ENCODE measurements around the gene ZC3H10.
A peak's percentile ranks its signal among the peaks of the same experiment; 100 is the strongest.
"Not testable (repeated sequence)": the region's sequence is repeated elsewhere in the genome, so short reads cannot be mapped to it uniquely, and the experiment has no call there.

The ZC3H10 gene, protein sequence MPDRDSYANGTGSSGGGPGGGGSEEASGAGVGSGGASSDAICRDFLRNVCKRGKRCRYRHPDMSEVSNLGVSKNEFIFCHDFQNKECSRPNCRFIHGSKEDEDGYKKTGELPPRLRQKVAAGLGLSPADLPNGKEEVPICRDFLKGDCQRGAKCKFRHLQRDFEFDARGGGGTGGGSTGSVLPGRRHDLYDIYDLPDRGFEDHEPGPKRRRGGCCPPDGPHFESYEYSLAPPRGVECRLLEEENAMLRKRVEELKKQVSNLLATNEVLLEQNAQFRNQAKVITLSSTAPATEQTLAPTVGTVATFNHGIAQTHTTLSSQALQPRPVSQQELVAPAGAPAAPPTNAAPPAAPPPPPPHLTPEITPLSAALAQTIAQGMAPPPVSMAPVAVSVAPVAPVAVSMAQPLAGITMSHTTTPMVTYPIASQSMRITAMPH

DNA sequence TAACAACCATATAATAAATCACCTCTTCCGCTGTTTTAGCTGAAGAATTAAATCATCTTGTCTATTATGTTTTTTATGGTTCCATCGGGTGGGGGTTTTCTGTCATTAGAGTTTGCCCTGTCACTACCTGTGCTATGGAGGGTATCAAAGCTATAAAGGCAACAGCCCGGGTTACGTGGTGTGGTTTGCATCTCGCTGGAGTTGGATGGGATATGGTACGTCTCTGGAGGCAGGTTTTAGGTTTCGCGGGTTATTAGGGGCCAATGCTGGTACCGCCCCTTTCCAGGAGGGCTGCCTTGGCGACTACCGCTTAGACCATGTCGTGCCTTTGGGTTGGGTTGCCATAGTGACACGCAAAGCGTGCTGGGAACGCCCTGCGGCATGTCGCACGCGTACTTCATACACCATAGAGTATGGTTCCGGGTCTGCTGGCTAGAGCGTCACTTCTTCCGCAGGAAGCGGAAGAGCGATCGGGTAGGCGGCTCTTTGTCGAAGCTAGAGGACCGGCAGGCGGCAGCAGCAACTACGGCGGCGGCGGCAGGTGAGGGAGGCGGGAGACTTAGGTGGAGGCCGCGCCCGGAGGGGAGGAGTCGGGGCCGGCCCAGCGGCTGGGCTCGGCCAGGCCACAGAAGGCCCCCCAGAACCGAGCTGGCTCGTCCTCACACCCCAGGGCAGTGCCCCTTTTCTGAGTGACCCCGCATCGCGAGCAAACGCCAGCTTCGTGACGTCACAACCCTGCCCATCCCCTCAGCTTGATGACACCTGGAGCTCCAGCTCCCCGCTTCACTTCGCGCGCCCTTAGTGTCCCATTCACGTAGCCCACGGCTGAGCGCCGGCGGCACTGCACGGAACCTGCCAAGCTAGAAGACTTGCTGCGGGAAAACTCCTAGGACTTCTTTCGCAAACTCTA lies at the start of gene ZC3H10:
Gene ZC3H10, plus strand, starts transcription at position 489 of the 910 bp plus-strand sequence. CDS start 2,297 bp downstream, outside the sequence.
- DNase-seq, result peak; percentile 99

DNA sequence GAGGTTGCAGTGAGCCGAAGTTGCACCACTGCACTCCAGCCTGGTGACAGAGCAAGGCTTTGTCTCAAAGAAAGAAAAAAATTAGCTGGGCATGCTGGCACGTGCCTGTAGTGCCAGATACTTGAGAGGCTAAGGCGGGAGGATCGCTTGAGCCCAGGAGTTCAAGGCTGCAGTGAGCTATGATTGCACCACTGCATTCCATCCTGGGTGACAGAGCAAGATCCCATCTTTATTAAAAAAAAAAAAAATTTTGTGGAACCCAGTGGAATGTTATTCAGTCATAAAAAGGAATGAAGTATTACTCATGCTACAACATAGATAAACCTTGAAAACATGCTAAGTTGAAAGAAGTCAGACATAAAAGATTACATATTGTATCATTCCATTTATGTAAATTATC lies 46.4 kb upstream of the ZC3H10 start:
- DNase-seq, result no peak

DNA sequence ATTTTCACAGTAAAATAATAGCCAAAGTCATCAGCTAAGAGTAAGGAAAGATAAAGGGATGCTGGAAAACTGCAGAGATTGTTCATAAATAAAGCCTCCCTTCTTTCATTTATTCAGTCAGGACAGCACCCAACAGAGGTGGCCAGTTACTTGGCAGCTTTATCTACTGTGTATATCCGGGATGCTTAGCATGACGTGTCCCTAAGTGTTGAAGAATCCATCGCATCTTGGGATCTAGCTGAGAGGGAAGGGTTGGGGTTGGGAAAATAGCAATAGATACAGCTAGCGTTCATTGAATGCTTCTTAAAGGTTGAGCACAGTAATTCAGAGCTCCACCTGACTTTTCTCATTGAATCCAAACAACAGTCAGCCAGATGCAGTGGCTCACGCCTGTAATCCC lies 43.7 kb upstream of the ZC3H10 start:
- DNase-seq, result no peak

DNA sequence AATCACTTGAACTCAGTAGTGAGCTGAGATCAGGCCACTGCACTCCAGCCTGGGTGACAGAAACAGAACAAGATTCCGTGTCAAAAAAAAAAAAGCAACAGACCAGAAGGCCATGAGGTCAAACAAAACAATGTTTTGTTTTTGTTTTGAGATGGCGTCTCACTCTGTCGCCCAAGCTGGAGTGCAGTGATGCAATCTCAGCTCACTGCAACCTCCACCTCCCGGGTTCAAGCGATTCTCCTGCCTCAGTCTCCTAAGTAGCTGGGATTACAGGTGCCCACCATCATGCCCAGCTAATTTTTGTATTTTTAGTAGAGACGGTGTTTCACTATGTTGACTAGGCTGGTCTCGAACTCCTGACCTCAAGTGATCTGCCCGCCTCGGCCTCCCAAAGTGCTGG lies 40.1 kb upstream of the ZC3H10 start:
- DNase-seq, result not testable (repeated sequence)

DNA sequence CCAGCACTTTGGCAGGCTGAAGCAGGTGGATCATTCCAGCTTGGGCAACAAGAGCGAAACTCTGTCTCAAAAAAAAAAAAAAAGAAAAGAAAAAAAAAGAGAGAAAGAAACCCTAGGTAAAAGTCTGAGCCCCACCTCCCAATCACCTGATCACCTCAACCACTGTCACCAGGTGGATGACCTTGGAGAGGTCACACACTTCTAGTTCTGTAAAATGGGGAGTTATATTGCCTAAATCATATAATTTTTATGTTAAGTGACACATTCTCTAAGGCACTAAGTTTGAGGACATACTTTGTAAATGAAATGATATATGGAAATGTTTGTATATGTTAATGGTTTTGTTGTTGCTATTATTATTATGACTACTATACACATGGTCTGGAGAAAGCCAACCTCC lies 39.6 kb upstream of the ZC3H10 start:
- no peak for DNase-seq

DNA sequence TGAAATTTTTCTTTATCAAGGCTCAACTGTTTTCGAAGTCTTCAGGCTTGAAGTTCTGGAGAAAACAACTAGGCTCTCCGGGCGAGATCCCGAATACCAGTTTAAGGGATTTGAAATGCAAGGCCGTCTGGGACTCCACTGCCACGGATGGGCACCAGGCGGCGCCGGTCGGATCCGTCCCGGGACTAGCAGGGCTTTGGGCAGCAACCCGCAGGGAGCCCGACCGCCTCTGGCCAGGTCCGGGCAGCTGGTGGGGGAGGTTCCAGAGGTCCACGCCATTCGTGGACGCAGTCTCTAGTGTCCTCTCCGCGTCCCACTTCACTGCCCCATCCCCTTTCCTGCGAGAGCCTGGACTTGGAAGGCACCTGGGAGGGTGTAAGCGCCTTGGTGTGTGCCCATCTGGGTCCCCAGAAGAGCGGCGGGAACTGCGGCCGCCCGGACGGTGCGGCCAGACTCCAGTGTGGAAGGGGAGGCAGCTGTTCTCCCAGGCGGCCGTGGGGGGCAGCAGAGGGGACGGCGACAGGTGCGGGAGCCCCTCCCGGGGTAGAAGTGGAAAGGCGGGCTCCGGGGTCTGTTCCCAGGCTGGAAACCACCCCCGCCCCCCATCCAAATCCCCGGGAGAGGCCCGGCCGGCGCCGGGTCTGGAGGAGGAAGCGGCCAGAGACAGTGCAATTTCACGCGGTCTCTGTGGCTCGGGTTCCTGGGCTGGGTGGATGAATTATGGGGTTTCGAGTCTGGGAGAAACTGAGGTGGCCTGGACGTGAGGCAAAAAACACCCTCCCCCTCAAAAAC lies 38.9 kb upstream of the ZC3H10 start:
- peak; percentile 70 for DNase-seq

DNA sequence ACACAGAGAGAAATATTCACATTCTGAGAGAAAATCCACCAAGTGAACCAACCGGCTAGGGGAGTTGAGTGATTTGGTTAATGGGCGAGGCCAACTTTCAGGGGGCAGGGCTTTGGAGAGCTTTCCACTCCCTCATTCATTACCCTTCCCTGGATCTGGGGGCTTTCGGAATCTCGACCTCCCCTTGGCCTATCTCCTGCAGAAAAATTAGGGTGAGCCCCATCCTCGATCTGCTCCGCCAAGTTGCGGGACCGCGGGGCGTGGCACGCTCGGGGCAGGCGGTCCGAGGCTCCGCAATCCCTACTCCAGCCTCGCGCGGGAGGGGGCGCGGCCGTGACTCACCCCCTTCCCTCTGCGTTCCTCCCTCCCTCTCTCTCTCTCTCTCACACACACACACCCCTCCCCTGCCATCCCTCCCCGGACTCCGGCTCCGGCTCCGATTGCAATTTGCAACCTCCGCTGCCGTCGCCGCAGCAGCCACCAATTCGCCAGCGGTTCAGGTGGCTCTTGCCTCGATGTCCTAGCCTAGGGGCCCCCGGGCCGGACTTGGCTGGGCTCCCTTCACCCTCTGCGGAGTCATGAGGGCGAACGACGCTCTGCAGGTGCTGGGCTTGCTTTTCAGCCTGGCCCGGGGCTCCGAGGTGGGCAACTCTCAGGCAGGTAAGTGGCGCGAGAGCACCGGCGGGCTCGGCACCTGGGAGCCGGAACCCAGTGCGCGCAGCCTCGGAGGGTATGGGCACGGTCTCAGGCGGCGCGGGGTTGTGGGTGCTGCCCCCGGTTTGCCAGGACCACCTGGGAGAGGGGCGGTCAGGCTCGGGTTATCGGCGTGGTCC lies 38.1 kb upstream of the ZC3H10 start, which contains the start of gene ERBB3:
Gene ERBB3, plus strand, starts transcription at position 443 of the 833 bp plus-strand sequence. Its CDS starts 136 bp downstream, at position 579.
- DNase-seq, result peak; percentile 84

DNA sequence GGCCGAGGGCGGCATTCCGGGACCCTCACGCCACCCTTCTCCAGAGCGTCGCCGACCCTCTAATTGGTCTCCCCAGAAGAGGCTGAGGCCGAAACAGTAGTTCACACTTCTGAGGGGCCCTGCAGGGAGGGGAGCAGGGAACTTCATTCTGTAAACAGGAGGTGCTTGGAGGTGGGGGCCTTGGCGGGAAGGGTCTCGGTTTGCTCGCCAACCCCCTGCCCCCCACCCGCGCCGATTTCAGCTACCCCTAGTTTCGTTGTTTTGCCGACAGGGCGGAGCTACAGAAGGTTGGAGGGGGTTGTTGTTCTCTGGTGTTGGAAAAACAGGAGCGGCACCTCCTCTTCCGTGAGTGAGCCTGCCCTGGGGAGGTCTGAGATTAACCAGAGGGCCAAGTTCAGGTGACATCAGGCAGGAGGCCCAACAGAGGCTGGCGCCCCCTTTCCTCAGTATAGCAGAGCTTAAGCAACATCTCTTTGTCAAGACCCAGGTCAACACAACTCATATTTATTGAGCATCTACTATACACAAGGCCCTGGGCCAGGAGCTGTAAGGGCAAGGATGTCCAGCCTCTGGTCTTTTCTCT lies 37.4 kb upstream of the ZC3H10 start:
- DNase-seq, result no peak

DNA sequence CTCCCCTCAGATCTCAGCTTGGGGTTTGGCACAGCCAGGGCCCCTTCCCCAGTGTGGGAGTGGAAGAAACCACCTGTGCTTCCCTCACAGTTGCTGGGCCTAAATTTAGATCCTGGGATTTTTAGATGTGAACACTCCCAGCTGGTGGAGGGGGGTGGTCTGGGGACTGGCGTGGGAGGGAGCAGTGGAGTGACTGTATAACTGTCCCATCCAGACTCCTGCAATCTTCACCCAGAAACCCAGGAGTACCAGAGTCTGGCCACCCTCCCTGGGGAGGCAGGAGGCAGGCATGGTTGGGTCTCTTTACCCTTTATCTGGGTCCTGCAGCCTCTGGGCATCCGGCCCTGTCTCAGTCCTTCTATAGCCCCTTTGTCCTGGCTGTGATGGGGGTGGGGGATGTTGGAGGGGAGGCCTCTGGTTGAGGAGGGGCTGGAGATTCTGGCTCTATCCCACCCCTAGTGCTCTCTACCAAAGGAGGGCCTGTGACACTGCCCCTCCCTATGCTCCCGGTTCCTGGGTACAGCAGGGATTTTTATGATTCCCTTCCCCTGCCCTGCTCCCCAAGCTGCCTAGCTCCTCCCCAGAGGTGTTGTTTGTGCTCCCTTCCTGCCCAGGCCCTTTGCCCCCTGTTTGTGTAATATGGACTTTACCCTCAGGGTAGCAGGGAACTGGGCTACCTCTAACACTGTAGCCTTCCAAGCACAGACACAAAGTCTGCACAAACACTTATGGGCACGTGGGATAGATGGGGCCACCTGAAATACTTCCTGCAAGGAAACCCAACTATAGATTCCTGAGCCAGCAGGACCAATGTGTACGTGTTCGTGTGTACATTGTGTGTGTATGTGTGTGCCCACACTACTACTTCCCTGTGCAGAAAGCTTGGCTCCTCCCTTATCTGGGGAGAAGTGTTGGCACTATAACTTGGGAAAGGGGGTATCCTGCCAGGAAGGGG lies 36.4 kb upstream of the ZC3H10 start:
- no peak for DNase-seq

DNA sequence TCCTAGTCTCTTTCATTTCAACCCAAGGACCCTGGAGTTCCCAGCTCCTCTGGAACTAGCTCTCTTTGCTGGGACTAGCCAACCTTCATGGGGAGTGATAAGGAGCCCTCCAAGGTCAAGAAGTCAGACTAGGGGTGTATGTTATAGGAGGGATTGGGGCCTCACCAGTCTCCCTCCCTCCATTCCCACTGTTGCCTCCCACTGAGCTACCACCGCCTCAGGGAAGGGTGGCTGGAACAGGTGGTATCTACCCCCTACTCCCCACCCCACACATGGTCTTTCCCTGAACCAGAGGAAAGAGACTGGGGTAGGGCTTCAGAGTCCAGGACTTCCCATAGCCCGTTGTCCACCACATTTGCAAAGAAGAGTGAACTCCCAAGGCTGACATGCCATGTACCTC lies 35.7 kb upstream of the ZC3H10 start:
- no peak for DNase-seq

DNA sequence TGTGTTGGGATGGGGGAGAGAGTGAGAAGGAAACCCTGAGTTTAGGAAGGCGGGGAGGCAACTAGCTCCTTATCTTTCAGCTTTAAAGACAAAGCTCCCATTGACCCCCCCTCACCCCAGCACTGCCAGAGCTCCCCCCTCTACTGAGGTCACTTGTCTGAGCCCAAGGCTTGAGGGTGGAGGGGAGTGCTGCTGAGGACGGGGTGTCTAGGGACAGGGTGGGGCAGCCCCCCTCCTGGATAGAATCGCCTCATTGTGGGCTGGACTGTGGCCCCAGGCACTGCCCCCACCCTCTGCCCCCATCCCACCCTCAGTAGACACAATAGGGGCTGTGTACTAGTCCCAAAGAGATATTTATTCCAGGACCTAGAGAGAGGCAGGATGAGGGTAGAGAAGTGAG lies 35.1 kb upstream of the ZC3H10 start:
- no peak for DNase-seq

DNA sequence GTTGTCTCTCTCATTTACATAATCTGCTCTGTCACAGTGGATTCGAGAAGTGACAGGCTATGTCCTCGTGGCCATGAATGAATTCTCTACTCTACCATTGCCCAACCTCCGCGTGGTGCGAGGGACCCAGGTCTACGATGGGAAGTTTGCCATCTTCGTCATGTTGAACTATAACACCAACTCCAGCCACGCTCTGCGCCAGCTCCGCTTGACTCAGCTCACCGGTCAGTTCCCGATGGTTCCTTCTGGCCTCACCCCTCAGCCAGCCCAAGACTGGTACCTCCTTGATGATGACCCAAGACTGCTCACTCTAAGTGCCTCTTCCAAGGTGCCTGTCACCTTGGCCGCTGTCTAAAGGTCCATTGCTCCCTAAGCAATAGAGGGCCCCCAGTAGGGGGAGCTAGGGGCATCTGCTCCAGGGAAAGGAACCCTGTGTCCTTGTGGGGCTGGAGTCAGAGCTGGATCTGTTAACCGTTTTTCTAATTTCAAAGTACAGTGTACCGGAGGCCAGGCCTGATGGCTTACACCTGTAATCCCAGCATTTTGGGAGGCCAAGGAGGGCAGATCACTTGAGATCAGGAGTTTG lies 33.0 kb upstream of the ZC3H10 start:
- DNase-seq, result peak; percentile 45

DNA sequence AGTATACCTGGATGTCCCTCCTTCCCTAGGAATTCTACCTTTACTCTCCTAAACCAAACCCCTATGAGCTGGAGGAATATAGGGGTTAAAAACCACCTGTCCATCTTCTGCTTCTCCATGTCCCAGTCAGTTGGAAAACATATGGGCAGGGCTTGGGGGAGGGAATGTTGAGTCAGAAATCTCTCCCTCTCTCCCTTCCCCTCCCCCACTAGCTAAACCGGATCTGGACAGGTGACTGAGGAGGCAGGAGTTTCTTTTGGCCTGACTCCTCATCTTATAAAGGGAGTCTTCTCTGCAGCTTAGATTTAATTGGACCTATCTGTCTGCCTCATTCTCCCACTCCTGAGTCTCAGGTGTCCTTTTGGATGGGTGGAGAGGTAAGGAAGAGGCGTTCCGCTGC lies 32.0 kb upstream of the ZC3H10 start:
- DNase-seq, result no peak

DNA sequence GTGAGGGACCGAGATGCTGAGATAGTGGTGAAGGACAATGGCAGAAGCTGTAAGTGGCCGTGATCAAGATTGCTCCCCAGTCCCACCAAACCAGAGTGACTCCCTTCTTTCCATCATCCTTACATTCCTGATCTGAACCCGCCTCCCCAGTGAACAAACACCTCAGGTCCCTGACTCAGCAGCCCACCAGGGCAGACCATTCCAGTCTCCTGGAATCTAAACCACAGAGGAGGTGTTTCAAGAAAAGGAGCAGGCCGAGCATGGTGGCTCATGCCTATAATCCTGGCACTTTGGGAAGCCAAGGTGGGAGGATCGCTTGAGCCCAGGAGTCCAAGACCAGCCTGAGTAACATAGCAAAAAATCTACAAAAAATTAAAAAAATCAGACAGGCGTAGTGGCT lies 31.5 kb upstream of the ZC3H10 start:
- no peak for DNase-seq

DNA sequence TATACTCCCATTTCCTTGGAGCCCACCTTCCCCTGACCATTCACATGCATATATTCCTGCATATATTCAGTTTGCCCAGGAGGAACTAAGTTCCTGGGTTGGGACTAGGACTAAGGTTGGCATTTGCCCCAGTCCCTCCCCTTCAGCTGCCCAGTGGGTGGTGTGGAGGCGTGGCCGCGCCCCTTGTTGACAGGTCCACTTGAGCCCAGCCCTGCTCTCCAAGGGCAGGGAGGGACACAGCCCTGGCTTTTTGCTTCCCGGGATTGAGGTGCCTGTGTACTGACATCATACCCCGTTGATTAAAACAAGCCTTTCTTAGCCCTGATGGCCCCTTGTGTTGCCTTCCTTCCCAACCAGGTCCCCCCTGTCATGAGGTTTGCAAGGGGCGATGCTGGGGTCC lies 30.8 kb upstream of the ZC3H10 start:
- DNase-seq, result no peak

DNA sequence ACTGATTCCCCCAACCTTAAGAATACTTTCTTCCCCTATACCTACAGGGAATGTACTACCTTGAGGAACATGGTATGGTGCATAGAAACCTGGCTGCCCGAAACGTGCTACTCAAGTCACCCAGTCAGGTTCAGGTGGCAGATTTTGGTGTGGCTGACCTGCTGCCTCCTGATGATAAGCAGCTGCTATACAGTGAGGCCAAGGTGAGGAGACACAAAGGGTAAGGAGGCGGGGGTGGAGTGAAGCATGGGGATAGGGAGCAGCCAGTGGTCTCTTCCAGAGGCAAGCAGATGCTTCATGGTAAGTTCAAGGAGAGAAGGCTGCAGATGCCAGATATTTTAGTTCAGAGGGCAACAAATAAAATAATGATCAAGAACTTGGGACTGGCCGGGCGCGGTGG lies 20.3 kb upstream of the ZC3H10 start:
- no peak for DNase-seq

DNA sequence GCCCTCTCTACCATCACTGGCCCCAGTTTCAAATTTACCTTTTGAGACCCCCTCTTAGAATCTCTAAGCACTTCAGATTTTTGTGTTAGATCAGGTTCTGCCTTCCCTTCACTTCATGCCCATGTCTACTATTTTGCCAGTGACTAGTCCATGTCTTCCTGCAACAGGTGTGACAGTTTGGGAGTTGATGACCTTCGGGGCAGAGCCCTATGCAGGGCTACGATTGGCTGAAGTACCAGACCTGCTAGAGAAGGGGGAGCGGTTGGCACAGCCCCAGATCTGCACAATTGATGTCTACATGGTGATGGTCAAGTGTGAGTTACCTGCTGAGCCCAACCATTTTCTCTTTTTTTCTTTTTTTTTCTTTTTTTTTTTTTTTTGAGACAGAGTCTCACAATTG lies 19.5 kb upstream of the ZC3H10 start:
- no peak for DNase-seq

DNA sequence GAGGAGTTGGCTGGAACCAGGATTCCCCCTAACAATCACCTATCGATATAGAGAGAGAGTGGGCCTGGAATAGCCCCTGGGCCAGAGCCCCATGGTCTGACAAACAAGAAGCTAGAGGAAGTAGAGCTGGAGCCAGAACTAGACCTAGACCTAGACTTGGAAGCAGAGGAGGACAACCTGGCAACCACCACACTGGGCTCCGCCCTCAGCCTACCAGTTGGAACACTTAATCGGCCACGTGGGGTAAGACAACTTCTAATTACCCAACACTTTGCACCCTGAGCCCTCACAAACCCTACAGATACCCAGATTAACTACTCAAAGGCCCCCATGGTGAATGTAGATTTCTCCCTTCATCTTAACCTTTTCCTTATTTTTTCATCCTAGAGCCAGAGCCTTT lies 18.3 kb upstream of the ZC3H10 start:
- DNase-seq, result no peak

DNA sequence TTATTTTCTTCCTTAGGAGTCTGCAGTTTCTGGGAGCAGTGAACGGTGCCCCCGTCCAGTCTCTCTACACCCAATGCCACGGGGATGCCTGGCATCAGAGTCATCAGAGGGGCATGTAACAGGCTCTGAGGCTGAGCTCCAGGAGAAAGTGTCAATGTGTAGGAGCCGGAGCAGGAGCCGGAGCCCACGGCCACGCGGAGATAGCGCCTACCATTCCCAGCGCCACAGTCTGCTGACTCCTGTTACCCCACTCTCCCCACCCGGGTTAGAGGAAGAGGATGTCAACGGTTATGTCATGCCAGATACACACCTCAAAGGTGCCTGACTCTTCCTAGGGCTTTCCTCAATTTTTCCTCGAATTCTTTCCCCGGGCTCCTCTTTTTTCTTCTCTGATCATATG lies 17.0 kb upstream of the ZC3H10 start:
- DNase-seq, result no peak

DNA sequence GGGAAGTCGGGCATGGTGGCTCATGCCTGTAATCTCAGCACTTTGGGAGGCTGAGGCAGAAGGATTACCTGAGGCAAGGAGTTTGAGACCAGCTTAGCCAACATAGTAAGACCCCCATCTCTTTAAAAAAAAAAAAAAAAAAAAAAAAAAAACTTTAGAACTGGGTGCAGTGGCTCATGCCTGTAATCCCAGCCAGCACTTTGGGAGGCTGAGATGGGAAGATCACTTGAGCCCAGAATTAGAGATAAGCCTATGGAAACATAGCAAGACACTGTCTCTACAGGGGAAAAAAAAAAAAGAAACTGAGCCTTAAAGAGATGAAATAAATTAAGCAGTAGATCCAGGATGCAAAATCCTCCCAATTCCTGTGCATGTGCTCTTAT lies 15.4 kb upstream of the ZC3H10 start:
- no peak for DNase-seq
